ENCODE results near the gene INTS11.
A peak's percentile ranks its signal among the peaks of the same experiment; 100 is the strongest.

Gene INTS11

GRCh38 chr1:1306661-1307260 lies 17.7 kb downstream of the INTS11 start:
- TF ChIP-seq, protein P1, sequence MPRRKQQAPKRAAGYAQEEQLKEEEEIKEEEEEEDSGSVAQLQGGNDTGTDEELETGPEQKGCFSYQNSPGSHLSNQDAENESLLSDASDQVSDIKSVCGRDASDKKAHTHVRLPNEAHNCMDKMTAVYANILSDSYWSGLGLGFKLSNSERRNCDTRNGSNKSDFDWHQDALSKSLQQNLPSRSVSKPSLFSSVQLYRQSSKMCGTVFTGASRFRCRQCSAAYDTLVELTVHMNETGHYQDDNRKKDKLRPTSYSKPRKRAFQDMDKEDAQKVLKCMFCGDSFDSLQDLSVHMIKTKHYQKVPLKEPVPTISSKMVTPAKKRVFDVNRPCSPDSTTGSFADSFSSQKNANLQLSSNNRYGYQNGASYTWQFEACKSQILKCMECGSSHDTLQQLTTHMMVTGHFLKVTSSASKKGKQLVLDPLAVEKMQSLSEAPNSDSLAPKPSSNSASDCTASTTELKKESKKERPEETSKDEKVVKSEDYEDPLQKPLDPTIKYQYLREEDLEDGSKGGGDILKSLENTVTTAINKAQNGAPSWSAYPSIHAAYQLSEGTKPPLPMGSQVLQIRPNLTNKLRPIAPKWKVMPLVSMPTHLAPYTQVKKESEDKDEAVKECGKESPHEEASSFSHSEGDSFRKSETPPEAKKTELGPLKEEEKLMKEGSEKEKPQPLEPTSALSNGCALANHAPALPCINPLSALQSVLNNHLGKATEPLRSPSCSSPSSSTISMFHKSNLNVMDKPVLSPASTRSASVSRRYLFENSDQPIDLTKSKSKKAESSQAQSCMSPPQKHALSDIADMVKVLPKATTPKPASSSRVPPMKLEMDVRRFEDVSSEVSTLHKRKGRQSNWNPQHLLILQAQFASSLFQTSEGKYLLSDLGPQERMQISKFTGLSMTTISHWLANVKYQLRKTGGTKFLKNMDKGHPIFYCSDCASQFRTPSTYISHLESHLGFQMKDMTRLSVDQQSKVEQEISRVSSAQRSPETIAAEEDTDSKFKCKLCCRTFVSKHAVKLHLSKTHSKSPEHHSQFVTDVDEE (CRISPR knock-in tag; IDR thresholded peaks at IDR 0.05) = no peak
- TF ChIP-seq GLIS3 (CRISPR knock-in tag; IDR thresholded peaks at IDR 0.05) (no peak), PPARA (CRISPR knock-in tag; IDR thresholded peaks at IDR 0.05; ENCODE audit: borderline replicate concordance) (no peak), TCF4 (CRISPR knock-in tag; IDR thresholded peaks at IDR 0.05; ENCODE audit: borderline replicate concordance) (no peak), TOX (CRISPR knock-in tag; IDR thresholded peaks at IDR 0.05; ENCODE audit: borderline replicate concordance) (no peak), ZNF565 (CRISPR knock-in tag; conservative IDR thresholded peaks at IDR 0.05; ENCODE audit: low read depth) (no peak), ZC3H10 (CRISPR knock-in tag; IDR thresholded peaks at IDR 0.05) (no peak), ZFP3 (CRISPR knock-in tag; IDR thresholded peaks at IDR 0.05) (no peak), SNAI2 (CRISPR knock-in tag; IDR thresholded peaks at IDR 0.05) (no peak), RARB (CRISPR knock-in tag; IDR thresholded peaks at IDR 0.05) (no peak), ARNTL (CRISPR knock-in tag; IDR thresholded peaks at IDR 0.05; ENCODE audit: borderline replicate concordance, low read depth) (no peak), ZNF70 (CRISPR knock-in tag; IDR thresholded peaks at IDR 0.05) (no peak), ESRRG (CRISPR knock-in tag; IDR thresholded peaks at IDR 0.05) (no peak)
- TF ChIP-seq, protein P2, sequence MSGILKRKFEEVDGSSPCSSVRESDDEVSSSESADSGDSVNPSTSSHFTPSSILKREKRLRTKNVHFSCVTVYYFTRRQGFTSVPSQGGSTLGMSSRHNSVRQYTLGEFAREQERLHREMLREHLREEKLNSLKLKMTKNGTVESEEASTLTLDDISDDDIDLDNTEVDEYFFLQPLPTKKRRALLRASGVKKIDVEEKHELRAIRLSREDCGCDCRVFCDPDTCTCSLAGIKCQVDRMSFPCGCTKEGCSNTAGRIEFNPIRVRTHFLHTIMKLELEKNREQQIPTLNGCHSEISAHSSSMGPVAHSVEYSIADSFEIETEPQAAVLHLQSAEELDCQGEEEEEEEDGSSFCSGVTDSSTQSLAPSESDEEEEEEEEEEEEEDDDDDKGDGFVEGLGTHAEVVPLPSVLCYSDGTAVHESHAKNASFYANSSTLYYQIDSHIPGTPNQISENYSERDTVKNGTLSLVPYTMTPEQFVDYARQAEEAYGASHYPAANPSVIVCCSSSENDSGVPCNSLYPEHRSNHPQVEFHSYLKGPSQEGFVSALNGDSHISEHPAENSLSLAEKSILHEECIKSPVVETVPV (CRISPR knock-in tag; IDR thresholded peaks at IDR 0.05) = no peak
- ATAC-seq = no peak

GRCh38 chr1:1306070-1306660 lies 18.3 kb downstream of the INTS11 start:
- no peak for TF ChIP-seq ISL1 (CRISPR knock-in tag; IDR thresholded peaks at IDR 0.05)
- TF ChIP-seq, protein P1 (CRISPR knock-in tag; IDR thresholded peaks at IDR 0.05) = no peak

GRCh38 chr1:1305300-1306069 lies 19.0 kb downstream of the INTS11 start:
- peak; percentile 28 for ATAC-seq
- TF ChIP-seq TCF4 (CRISPR knock-in tag; IDR thresholded peaks at IDR 0.05; ENCODE audit: borderline replicate concordance) = no peak
- TF ChIP-seq, protein P3, sequence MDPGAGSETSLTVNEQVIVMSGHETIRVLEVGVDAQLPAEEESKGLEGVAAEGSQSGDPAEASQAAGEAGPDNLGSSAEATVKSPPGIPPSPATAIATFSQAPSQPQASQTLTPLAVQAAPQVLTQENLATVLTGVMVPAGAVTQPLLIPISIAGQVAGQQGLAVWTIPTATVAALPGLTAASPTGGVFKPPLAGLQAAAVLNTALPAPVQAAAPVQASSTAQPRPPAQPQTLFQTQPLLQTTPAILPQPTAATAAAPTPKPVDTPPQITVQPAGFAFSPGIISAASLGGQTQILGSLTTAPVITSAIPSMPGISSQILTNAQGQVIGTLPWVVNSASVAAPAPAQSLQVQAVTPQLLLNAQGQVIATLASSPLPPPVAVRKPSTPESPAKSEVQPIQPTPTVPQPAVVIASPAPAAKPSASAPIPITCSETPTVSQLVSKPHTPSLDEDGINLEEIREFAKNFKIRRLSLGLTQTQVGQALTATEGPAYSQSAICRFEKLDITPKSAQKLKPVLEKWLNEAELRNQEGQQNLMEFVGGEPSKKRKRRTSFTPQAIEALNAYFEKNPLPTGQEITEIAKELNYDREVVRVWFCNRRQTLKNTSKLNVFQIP (CRISPR knock-in tag; IDR thresholded peaks at IDR 0.05; ENCODE audit: borderline replicate concordance, low read depth) = no peak
- TF ChIP-seq BACH2 (CRISPR knock-in tag; IDR thresholded peaks at IDR 0.05; ENCODE audit: borderline replicate concordance) = no peak
- TF ChIP-seq TOX (CRISPR knock-in tag; IDR thresholded peaks at IDR 0.05; ENCODE audit: borderline replicate concordance) = no peak
- TF ChIP-seq ZNF565 (CRISPR knock-in tag; conservative IDR thresholded peaks at IDR 0.05; ENCODE audit: low read depth) = no peak
- TF ChIP-seq ISL1 (CRISPR knock-in tag; IDR thresholded peaks at IDR 0.05) = no peak
- no peak; the same call in 1 of the 2 replicates for TF ChIP-seq PATZ1 (CRISPR knock-in tag; IDR thresholded peaks at IDR 0.05; ENCODE audit: borderline replicate concordance)
- no peak for TF ChIP-seq GLIS3 (CRISPR knock-in tag; IDR thresholded peaks at IDR 0.05)
- no peak for TF ChIP-seq CREB5 (CRISPR knock-in tag; IDR thresholded peaks at IDR 0.05; ENCODE audit: low read depth)
- no peak for TF ChIP-seq RARB (CRISPR knock-in tag; IDR thresholded peaks at IDR 0.05)
- TF ChIP-seq OSR1 (CRISPR knock-in tag; IDR thresholded peaks at IDR 0.05) = no peak
- TF ChIP-seq SNAI2 (CRISPR knock-in tag; IDR thresholded peaks at IDR 0.05) = no peak
- no peak for TF ChIP-seq ZFP3 (CRISPR knock-in tag; IDR thresholded peaks at IDR 0.05)
- TF ChIP-seq PPARA (CRISPR knock-in tag; IDR thresholded peaks at IDR 0.05; ENCODE audit: borderline replicate concordance) = no peak
- TF ChIP-seq CSDC2 (CRISPR knock-in tag; IDR thresholded peaks at IDR 0.05) = no peak
- TF ChIP-seq ZNF8 (CRISPR knock-in tag; IDR thresholded peaks at IDR 0.05) = no peak

More at GRCh38 chr1:1306070-1306660, 18.3 kb downstream of the INTS11 start:
- ATAC-seq = peak; percentile 1; the same call in 2 of the 3 replicates
